Measurements from ENCODE around the gene TMEM156.

Gene TMEM156

GRCh38 chr4:38976308-38976707 is 55.9 kb downstream of the TMEM156 start:
- no peak overlapping the region for H3K14ac ChIP-seq (ENCODE audit: low read length in 2 of 2)
- no peak overlapping the region for H2AFZ ChIP-seq (ENCODE audit: low read depth, low read length)
- no peaks in the 10 kb centered on the region for H3K36me3 ChIP-seq (ENCODE audit: control insufficient read depth in 1 of 2, insufficient read depth in 2 of 2, low read depth in 1 of 2, low read length in 2 of 2)
- no peak overlapping the region for H2BK120ac ChIP-seq (ENCODE audit: low read depth, low read length)
- H3K4me1 ChIP-seq (ENCODE audit: control insufficient read depth, insufficient read depth, low read depth, low read length), result peaks cover 1% of the 10 kb centered on the region
- H3K79me1 ChIP-seq (replicated peaks; ENCODE audit: low read length, poor library complexity, severe bottlenecking), result no peaks in the 10 kb centered on the region
- 96% methylated on average over 7 of the region's 7 CpGs for WGBS
- no peak overlapping the region for H4K8ac ChIP-seq (ENCODE audit: low read length)
- no peak overlapping the region for H2BK5ac ChIP-seq (ENCODE audit: low read depth, low read length, poor library complexity, severe bottlenecking)
- H4K91ac ChIP-seq (ENCODE audit: low read length), result no peak overlapping the region
- no peak overlapping the region for H3K9ac ChIP-seq (ENCODE audit: low read length)
- H2BK15ac ChIP-seq (ENCODE audit: low read depth, poor library complexity, severe bottlenecking), result no peak overlapping the region
- no peak overlapping the region for H3K27ac ChIP-seq (ENCODE audit: low read length, poor library complexity, severe bottlenecking)
- no peak overlapping the region for H3K23ac ChIP-seq (ENCODE audit: low read length in 2 of 2)
- DNase-seq, result no peak
- H3K4me2 ChIP-seq (ENCODE audit: low read length, poor library complexity, severe bottlenecking), result no peak overlapping the region
- no peak overlapping the region for H3K4me3 ChIP-seq (ENCODE audit: insufficient read depth in 1 of 2, low read depth in 1 of 2, low read length in 2 of 2)
- H3K4ac ChIP-seq (ENCODE audit: low read depth in 1 of 2, low read length in 2 of 2), result no peak overlapping the region
- H3K18ac ChIP-seq (ENCODE audit: low read depth in 1 of 2, low read length in 2 of 2), result no peak overlapping the region
- no peak overlapping the region for H2AK5ac ChIP-seq (ENCODE audit: low read length, severe bottlenecking)
- no peaks in the 10 kb centered on the region for H3K9me3 ChIP-seq (ENCODE audit: control insufficient read depth, low read length)
- H3K27me3 ChIP-seq (ENCODE audit: control insufficient read depth in 1 of 2, insufficient read depth in 1 of 2, low read length in 2 of 2), result no peaks in the 10 kb centered on the region
- H2BK12ac ChIP-seq (ENCODE audit: low read length in 2 of 2), result no peak overlapping the region

GRCh38 chr4:38968668-38969067 is 63.5 kb downstream of the TMEM156 start:
- Histone ChIP-seq H2BK120ac (ENCODE audit: low read depth, low read length) (peak overlapping the region; percentile 75), H2BK15ac (ENCODE audit: low read depth, poor library complexity, severe bottlenecking) (peak overlapping the region; percentile 29), H3K4ac (ENCODE audit: low read depth in 1 of 2, low read length in 2 of 2) (peak overlapping the region in 1 of 2 experiments; percentile 73), H3K9me3 (ENCODE audit: control insufficient read depth, low read length) (no peaks in the 10 kb centered on the region), H3K79me1 (replicated peaks; ENCODE audit: low read length, poor library complexity, severe bottlenecking) (no peaks in the 10 kb centered on the region), H3K4me2 (ENCODE audit: low read length, poor library complexity, severe bottlenecking) (no peak overlapping the region), H3K9ac (ENCODE audit: low read length) (no peak overlapping the region), H2AFZ (ENCODE audit: low read depth, low read length) (no peak overlapping the region), H3K18ac (ENCODE audit: low read depth in 1 of 2, low read length in 2 of 2) (peak overlapping the region in 1 of 2 experiments; percentile 83), H3K23ac (ENCODE audit: low read length in 2 of 2) (no peak overlapping the region), H3K36me3 (ENCODE audit: control insufficient read depth in 1 of 2, insufficient read depth in 2 of 2, low read depth in 1 of 2, low read length in 2 of 2) (no peaks in the 10 kb centered on the region), H2AK5ac (ENCODE audit: low read length, severe bottlenecking) (no peak overlapping the region), H2BK12ac (ENCODE audit: low read length in 2 of 2) (peak overlapping the region in 1 of 2 experiments; percentile 96), H3K27ac (ENCODE audit: low read length, poor library complexity, severe bottlenecking) (no peak overlapping the region), H4K91ac (ENCODE audit: low read length) (no peak overlapping the region), H4K8ac (ENCODE audit: low read length) (no peak overlapping the region), H3K4me3 (ENCODE audit: insufficient read depth in 1 of 2, low read depth in 1 of 2, low read length in 2 of 2) (no peak overlapping the region), H3K4me1 (ENCODE audit: control insufficient read depth, insufficient read depth, low read depth, low read length) (peaks cover 1% of the 10 kb centered on the region), H3K27me3 (ENCODE audit: control insufficient read depth in 1 of 2, insufficient read depth in 1 of 2, low read length in 2 of 2) (no peaks in the 10 kb centered on the region), H3K14ac (ENCODE audit: low read length in 2 of 2) (no peak overlapping the region), H2BK5ac (ENCODE audit: low read depth, low read length, poor library complexity, severe bottlenecking) (no peak overlapping the region)
- WGBS, result 100% methylated on average over 5 of the region's 5 CpGs
- DNase-seq, result no peak

GRCh38 chr4:38967260-38968095 is 64.7 kb downstream of the TMEM156 start:
- H3K4ac ChIP-seq (ENCODE audit: low read depth in 1 of 2, low read length in 2 of 2), result peak overlapping the region in 1 of 2 experiments; percentile 89
- no peaks in the 10 kb centered on the region for H3K79me1 ChIP-seq (replicated peaks; ENCODE audit: low read length, poor library complexity, severe bottlenecking)
- no peak overlapping the region for H2BK5ac ChIP-seq (ENCODE audit: low read depth, low read length, poor library complexity, severe bottlenecking)
- H2BK12ac ChIP-seq (ENCODE audit: low read length in 2 of 2), result peak overlapping the region; percentile 77 to 84
- no peaks in the 10 kb centered on the region for H3K36me3 ChIP-seq (ENCODE audit: control insufficient read depth in 1 of 2, insufficient read depth in 2 of 2, low read depth in 1 of 2, low read length in 2 of 2)
- no peak overlapping the region for H3K4me3 ChIP-seq (ENCODE audit: insufficient read depth in 1 of 2, low read depth in 1 of 2, low read length in 2 of 2)
- peak; percentile 99 for DNase-seq
- peak overlapping the region; percentile 83 for H3K27ac ChIP-seq (ENCODE audit: low read length, poor library complexity, severe bottlenecking)
- peak overlapping the region in 1 of 2 experiments; percentile 51 for H3K14ac ChIP-seq (ENCODE audit: low read length in 2 of 2)
- WGBS, result 53% methylated on average over 2 of the region's 7 CpGs
- no peaks in the 10 kb centered on the region for H3K9me3 ChIP-seq (ENCODE audit: control insufficient read depth, low read length)
- H3K4me1 ChIP-seq (ENCODE audit: control insufficient read depth, insufficient read depth, low read depth, low read length), result peaks cover 1% of the 10 kb centered on the region
- peak overlapping the region; percentile 79 for H4K91ac ChIP-seq (ENCODE audit: low read length)
- peak overlapping the region; percentile 77 for H3K9ac ChIP-seq (ENCODE audit: low read length)
- no peak overlapping the region for H3K4me2 ChIP-seq (ENCODE audit: low read length, poor library complexity, severe bottlenecking)
- no peaks in the 10 kb centered on the region for H3K27me3 ChIP-seq (ENCODE audit: control insufficient read depth in 1 of 2, insufficient read depth in 1 of 2, low read length in 2 of 2)
- no peak overlapping the region for H2BK120ac ChIP-seq (ENCODE audit: low read depth, low read length)
- peak overlapping the region; percentile 64 for H4K8ac ChIP-seq (ENCODE audit: low read length)
- peak overlapping the region; percentile 72 to 73 for H3K18ac ChIP-seq (ENCODE audit: low read depth in 1 of 2, low read length in 2 of 2)
- no peak overlapping the region for H3K23ac ChIP-seq (ENCODE audit: low read length in 2 of 2)
- H2AK5ac ChIP-seq (ENCODE audit: low read length, severe bottlenecking), result peak overlapping the region; percentile 82
- no peak overlapping the region for H2BK15ac ChIP-seq (ENCODE audit: low read depth, poor library complexity, severe bottlenecking)
- H2AFZ ChIP-seq (ENCODE audit: low read depth, low read length), result no peak overlapping the region

- Histone ChIP-seq H2BK5ac (ENCODE audit: low read depth, low read length, poor library complexity, severe bottlenecking) (no peak overlapping the region), H2AFZ (ENCODE audit: low read depth, low read length) (no peak overlapping the region), H2BK15ac (ENCODE audit: low read depth, poor library complexity, severe bottlenecking) (no peak overlapping the region), H3K79me1 (replicated peaks; ENCODE audit: low read length, poor library complexity, severe bottlenecking) (no peaks in the 10 kb centered on the region), H3K4me3 (ENCODE audit: insufficient read depth in 1 of 2, low read depth in 1 of 2, low read length in 2 of 2) (no peak overlapping the region), H4K91ac (ENCODE audit: low read length) (no peak overlapping the region), H3K4ac (ENCODE audit: low read depth in 1 of 2, low read length in 2 of 2) (no peak overlapping the region), H3K9ac (ENCODE audit: low read length) (no peak overlapping the region), H3K4me2 (ENCODE audit: low read length, poor library complexity, severe bottlenecking) (no peak overlapping the region), H3K27ac (ENCODE audit: low read length, poor library complexity, severe bottlenecking) (peak overlapping the region; percentile 30), H3K14ac (ENCODE audit: low read length in 2 of 2) (no peak overlapping the region), H2AK5ac (ENCODE audit: low read length, severe bottlenecking) (peak overlapping the region; percentile 53), H3K18ac (ENCODE audit: low read depth in 1 of 2, low read length in 2 of 2) (peak overlapping the region in 1 of 2 experiments; percentile 40), H4K8ac (ENCODE audit: low read length) (no peak overlapping the region), H3K4me1 (ENCODE audit: control insufficient read depth, insufficient read depth, low read depth, low read length) (peaks cover 1% of the 10 kb centered on the region), H3K36me3 (ENCODE audit: control insufficient read depth in 1 of 2, insufficient read depth in 2 of 2, low read depth in 1 of 2, low read length in 2 of 2) (no peaks in the 10 kb centered on the region), H3K23ac (ENCODE audit: low read length in 2 of 2) (no peak overlapping the region), H2BK12ac (ENCODE audit: low read length in 2 of 2) (no peak overlapping the region), H2BK120ac (ENCODE audit: low read depth, low read length) (no peak overlapping the region), H3K9me3 (ENCODE audit: control insufficient read depth, low read length) (no peaks in the 10 kb centered on the region), H3K27me3 (ENCODE audit: control insufficient read depth in 1 of 2, insufficient read depth in 1 of 2, low read length in 2 of 2) (no peaks in the 10 kb centered on the region)
- DNase-seq, result no peak
- 80% methylated on average over 2 of the region's 3 CpGs for WGBS
These were observed 66.3 kb downstream of the TMEM156 start for GRCh38 chr4:38965866-38966265.
